ENCODE data around the gene TGFBI. TPM values are rescaled to one million over a fixed set of nuclear protein-coding genes. Genes with fewer than 3 reads are reported as not detected.

The TGFBI gene
- 224 TPM for total RNA-seq

DNA sequence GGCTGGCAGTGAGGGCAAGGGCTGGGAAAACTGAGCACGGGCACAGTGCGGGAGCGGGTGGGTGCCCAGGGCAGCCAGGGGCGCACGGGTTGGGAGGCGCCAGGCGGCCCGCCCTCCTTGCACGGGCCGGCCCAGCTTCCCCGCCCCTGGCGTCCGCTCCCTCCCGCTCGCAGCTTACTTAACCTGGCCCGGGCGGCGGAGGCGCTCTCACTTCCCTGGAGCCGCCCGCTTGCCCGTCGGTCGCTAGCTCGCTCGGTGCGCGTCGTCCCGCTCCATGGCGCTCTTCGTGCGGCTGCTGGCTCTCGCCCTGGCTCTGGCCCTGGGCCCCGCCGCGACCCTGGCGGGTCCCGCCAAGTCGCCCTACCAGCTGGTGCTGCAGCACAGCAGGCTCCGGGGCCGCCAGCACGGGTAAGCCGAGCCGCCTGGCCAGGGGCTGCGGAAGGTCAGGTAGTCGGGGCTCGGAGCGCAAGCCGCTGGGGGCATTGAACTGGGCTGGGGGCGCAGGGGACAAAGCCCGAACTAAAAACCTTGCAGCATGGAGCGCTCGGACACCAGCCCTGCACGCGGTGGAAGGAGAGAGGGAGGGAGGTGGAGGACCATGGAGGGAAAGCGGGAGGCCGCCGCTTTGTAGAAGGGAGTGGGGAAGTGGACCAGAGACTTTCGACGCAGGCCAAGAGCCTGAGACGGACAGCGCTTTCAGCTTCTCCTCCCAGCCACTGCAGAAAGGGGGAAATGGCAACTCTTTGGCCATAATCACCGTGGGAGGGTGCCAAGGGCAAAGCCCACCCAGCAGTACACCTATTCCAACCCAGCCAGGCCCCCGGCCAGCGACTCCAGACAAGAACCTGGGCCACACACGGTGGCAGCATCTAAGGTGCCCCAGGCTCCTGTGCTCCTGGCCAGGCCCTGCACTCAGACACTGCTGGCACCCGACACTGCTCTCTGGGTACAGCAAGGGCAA is at the start of gene TGFBI:
Gene TGFBI (plus strand): TSS at position 207 of the 961 bp plus-strand sequence. CDS start 68 bp downstream, at position 275.

Small RNA genes lying within 50 kb of the gene (small RNA-seq; reads per million reads assigned to genes)
- not detected for gene VTRNA2-1 (ENCODE audit: low replicate concordance)

Other genes with a start within 250 kb of the TGFBI start
- gene SLC25A48, start 194.3 kb upstream of the TGFBI start, total RNA-seq = 6.2 TPM
- not detected for gene IL9, start 133.1 kb upstream of the TGFBI start, total RNA-seq
- gene LECT2, start 74.0 kb upstream of the TGFBI start, total RNA-seq = not detected
- 59.3 TPM for gene SMAD5, start 103.9 kb downstream of the TGFBI start, total RNA-seq
- 18.6 TPM for gene SMIM32, start 164.2 kb downstream of the TGFBI start, total RNA-seq